H1 (cell line): ENCODE data around the gene NDST3.

ENCODE experiments used
- CEBPB ChIP-seq: IDR thresholded peaks from 2 replicates; pipeline ENCODE4 v1.6.1; 2012; ENCODE audit warnings: low read depth, low read length
- CHD1 ChIP-seq: IDR thresholded peaks from 2 replicates; pipeline ENCODE4 v1.6.1; 2012; ENCODE audit warnings: low read depth, low read length, improper control_type of control experiment
- E2F6 ChIP-seq: IDR thresholded peaks from 2 replicates; pipeline ENCODE4 v1.6.1; 2012; ENCODE audit warnings: inconsistent platforms
- EP300 ChIP-seq, 2 experiments: IDR thresholded peaks; 1 replicate in 1 of 2; 2 replicates in 1 of 2; pipeline ENCODE4 v1.6.1; 2011 to 2012; ENCODE audit warnings: low read depth in 2 of 2, low read length in 2 of 2, mild to moderate bottlenecking in 2 of 2, borderline replicate concordance in 1 of 2, inconsistent platforms in 1 of 2, moderate library complexity in 1 of 2
- POLR2A ChIP-seq, 2 experiments: IDR thresholded peaks; 1 replicate in 1 of 2; 2 replicates in 1 of 2; pipeline ENCODE4 v1.6.1; 2011; ENCODE audit warnings: low read depth in 2 of 2, low read length in 2 of 2, mild to moderate bottlenecking in 2 of 2; ENCODE audit errors: control extremely low read depth in 1 of 2
- POLR2AphosphoS5 ChIP-seq: IDR thresholded peaks from 2 replicates; pipeline ENCODE4 v1.6.1; 2011; ENCODE audit warnings: low read depth, low read length
- SRF ChIP-seq: IDR thresholded peaks from 2 replicates; pipeline ENCODE4 v1.6.1; 2011; ENCODE audit warnings: mild to moderate bottlenecking, low read depth, low read length, moderate library complexity
- TF ChIP-seq, protein P1 (sequence below), 3 experiments: IDR thresholded peaks; 1 replicate in 2 of 3; 2 replicates in 1 of 3; pipeline versions ENCODE4 v1.5.1 to v1.6.1; 2011; ENCODE audit warnings: low read length in 3 of 3, mild to moderate bottlenecking in 3 of 3, inconsistent platforms in 2 of 3, low read depth in 1 of 3, moderate library complexity in 1 of 3; ENCODE audit not compliant: insufficient read depth in 1 of 3; ENCODE audit errors: control extremely low read depth in 1 of 3

GRCh38 chr4:118173956-118174725, 139.9 kb downstream of the NDST3 start:
- TF ChIP-seq CEBPB (no peak), POLR2A (IDR thresholded peaks at IDR 0.05; ENCODE audit: control extremely low read depth in 1 of 2, low read depth in 2 of 2, low read length in 2 of 2) (no peak), EP300 (IDR thresholded peaks at IDR 0.05; ENCODE audit: borderline replicate concordance in 1 of 2, low read depth in 2 of 2, low read length in 2 of 2) (no peak), POLR2AphosphoS5 (no peak), CHD1 (no peak), E2F6 (no peak), SRF (no peak)
- TF ChIP-seq, protein P1, sequence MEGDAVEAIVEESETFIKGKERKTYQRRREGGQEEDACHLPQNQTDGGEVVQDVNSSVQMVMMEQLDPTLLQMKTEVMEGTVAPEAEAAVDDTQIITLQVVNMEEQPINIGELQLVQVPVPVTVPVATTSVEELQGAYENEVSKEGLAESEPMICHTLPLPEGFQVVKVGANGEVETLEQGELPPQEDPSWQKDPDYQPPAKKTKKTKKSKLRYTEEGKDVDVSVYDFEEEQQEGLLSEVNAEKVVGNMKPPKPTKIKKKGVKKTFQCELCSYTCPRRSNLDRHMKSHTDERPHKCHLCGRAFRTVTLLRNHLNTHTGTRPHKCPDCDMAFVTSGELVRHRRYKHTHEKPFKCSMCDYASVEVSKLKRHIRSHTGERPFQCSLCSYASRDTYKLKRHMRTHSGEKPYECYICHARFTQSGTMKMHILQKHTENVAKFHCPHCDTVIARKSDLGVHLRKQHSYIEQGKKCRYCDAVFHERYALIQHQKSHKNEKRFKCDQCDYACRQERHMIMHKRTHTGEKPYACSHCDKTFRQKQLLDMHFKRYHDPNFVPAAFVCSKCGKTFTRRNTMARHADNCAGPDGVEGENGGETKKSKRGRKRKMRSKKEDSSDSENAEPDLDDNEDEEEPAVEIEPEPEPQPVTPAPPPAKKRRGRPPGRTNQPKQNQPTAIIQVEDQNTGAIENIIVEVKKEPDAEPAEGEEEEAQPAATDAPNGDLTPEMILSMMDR (IDR thresholded peaks at IDR 0.05; ENCODE audit: control extremely low read depth in 1 of 3, insufficient read depth in 1 of 3, low read depth in 1 of 3, low read length in 3 of 3) = no peak
